ENCODE results near the gene HAX1. TPM values are rescaled to one million over a fixed set of nuclear protein-coding genes. Genes with fewer than 3 reads are reported as not detected.
"Not testable (repeated sequence)": the region's sequence is repeated elsewhere in the genome, so short reads cannot be mapped to it uniquely, and the experiment has no call there.

The HAX1 gene
- total and polyA plus RNA-seq, 2 experiments from 2014 or later, result 80.0 to 104 TPM

DNA sequence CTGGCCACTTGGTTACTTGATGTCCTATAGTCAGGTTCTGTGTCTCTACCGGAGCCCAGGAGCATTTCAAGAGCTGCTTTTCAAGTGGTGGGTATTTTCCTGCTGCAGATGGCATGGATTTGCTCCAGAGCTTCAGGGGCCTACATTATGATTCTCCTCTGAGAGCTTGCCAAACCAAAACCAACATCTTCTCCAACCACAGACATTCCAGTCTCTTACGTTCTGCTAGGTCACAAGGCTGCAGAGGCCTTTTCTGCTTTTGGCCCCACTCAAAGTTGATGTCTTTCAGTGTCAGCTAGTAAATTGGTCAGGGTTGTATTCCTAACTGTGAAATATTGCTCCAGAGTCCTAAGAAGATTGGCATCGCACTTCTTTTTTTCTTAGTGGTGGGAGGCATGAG is 33.7 kb downstream of the HAX1 start:
- H3K9me3 ChIP-seq (ENCODE audit: low read depth), result no peaks in the 10 kb centered on the region
- H3K27me3 ChIP-seq, result no peaks in the 10 kb centered on the region
- DNase-seq (ENCODE audit: low spot score), result no peak
- no peaks in the 10 kb centered on the region for H3K9me2 ChIP-seq (replicated peaks; ENCODE audit: insufficient read depth)
- no peak overlapping the region for H2AFZ ChIP-seq
- no peak overlapping the region for H3K4me3 ChIP-seq
- H3K4me2 ChIP-seq, result no peak overlapping the region
- H3K36me3 ChIP-seq (replicated peaks; ENCODE audit: insufficient read depth, low read depth), result no peaks in the 10 kb centered on the region
- no peaks in the 10 kb centered on the region for H4K20me1 ChIP-seq (ENCODE audit: insufficient read depth, poor library complexity, severe bottlenecking)
- H3K79me2 ChIP-seq, result no peaks in the 10 kb centered on the region
- no peak overlapping the region for H3K27ac ChIP-seq
- TF ChIP-seq, protein P1, sequence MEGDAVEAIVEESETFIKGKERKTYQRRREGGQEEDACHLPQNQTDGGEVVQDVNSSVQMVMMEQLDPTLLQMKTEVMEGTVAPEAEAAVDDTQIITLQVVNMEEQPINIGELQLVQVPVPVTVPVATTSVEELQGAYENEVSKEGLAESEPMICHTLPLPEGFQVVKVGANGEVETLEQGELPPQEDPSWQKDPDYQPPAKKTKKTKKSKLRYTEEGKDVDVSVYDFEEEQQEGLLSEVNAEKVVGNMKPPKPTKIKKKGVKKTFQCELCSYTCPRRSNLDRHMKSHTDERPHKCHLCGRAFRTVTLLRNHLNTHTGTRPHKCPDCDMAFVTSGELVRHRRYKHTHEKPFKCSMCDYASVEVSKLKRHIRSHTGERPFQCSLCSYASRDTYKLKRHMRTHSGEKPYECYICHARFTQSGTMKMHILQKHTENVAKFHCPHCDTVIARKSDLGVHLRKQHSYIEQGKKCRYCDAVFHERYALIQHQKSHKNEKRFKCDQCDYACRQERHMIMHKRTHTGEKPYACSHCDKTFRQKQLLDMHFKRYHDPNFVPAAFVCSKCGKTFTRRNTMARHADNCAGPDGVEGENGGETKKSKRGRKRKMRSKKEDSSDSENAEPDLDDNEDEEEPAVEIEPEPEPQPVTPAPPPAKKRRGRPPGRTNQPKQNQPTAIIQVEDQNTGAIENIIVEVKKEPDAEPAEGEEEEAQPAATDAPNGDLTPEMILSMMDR (IDR thresholded peaks at IDR 0.05; ENCODE audit: poor library complexity), result no peak
- TF ChIP-seq EZH2phosphoT487 (IDR thresholded peaks at IDR 0.05; ENCODE audit: low read depth, severe bottlenecking, unreplicated experiment), result no peak
- no peak for TF ChIP-seq EZH2 (IDR thresholded peaks at IDR 0.05; ENCODE audit: borderline replicate concordance)
- 89% methylated on average over 3 of the region's 3 CpGs for WGBS (ENCODE audit: low lambda C conversion rate, missing lambda C conversion rate)
- no peaks in the 10 kb centered on the region for H3K4me1 ChIP-seq (ENCODE audit: insufficient read depth)

DNA sequence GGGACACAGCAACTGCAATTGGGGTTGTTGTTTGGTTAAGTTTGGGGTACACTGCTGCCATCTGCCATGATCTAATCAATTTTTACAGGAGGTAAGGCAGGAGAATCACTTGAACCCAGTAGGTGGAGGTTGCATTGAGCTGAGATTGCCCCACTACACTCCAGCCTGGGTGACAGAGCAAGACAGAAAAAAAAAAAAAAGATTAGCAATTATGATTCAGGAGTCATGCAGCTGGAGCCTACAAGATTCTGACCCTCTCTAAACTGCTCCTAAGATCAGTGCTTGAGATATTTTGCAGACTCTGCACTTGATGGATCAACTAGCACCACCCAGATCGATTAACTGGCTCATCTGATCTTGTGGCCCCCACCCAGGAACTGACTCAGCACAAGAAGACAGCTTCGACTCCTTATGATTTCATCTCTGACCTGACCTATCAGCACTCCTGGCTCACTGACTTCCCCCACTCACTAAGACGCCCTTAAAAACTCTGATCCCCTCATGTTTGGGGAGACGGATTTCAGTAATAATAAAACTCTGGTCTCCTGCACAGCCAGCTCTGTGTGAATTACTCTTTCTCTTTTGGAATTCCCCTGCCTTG is 35.3 kb downstream of the HAX1 start:
- not testable (repeated sequence) for H3K9me3 ChIP-seq (ENCODE audit: low read depth); H3K36me3 ChIP-seq (replicated peaks; ENCODE audit: insufficient read depth, low read depth); H2AFZ ChIP-seq; H3K27ac ChIP-seq; DNase-seq (ENCODE audit: low spot score); H3K27me3 ChIP-seq; H3K4me2 ChIP-seq; H3K79me2 ChIP-seq; H3K4me3 ChIP-seq; H3K9me2 ChIP-seq (replicated peaks; ENCODE audit: insufficient read depth); H4K20me1 ChIP-seq (ENCODE audit: insufficient read depth, poor library complexity, severe bottlenecking); H3K4me1 ChIP-seq (ENCODE audit: insufficient read depth)
- WGBS (ENCODE audit: low lambda C conversion rate, missing lambda C conversion rate), result 79% methylated on average over 4 of the region's 4 CpGs

DNA sequence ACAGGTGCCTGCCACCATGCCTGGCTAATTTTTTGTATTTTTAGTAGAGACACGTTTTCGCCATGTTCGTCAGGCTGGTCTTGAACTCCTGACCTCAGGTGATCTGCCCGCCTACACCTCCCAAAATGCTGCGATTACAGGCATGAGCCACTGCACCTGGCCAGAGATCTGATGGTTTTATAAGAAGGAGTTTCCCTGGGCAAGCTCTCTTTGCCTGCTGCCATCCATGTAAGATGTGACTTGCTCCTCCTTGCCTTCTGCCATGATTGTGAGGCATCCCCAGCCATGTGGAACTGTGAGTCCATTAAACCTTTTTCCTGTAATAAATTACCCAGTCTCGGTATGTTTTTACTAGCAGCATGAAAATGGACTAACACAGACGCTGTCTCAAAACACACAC is 36.7 kb downstream of the HAX1 start:
- WGBS (ENCODE audit: low lambda C conversion rate, missing lambda C conversion rate), result 94% methylated on average over 7 of the region's 7 CpGs
- not testable (repeated sequence) for H3K4me3 ChIP-seq; DNase-seq (ENCODE audit: low spot score)

DNA sequence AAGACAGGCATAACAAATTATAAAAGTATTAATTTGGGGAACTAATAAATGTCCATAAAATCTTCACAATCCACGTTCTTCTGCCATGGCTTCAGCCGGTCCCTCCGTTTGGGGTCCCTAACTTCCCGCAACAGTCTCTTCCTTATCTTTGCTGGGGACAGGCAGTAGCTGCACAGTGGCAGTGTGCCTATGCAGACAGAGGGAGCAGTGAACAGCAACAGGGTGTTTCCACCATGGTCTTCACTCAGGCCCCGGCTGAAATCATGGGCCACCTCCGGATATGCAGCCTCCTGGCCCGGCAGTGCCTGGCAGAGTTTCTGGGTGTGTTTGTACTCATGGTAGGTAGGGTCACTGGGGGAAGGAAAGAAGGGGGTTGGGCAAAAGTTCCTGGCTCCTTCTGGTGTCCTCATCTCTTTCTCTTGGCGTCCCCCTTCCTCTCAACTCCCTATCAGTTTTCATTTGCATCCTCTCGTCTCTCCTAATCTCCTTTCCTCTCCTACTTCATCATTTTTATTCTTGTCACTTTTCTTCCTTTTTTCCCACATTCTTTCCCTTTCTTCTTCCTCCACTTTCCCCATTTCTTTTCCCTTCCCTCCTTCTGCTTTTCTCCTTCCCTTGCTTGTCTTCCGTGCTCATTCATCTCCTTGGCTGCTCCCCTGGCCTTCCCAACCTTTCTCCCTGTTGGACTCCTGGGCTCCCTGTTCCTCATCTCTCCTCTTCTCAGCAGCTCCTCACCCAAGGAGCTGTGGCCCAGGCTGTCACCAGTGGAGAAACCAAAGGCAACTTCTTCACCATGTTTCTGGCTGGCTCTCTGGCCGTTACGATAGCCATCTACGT is 40.0 kb downstream of the HAX1 start:
- not testable (repeated sequence) for H3K27ac ChIP-seq; H3K9me3 ChIP-seq (ENCODE audit: low read depth); H3K27me3 ChIP-seq; H4K20me1 ChIP-seq (ENCODE audit: insufficient read depth, poor library complexity, severe bottlenecking); H3K4me1 ChIP-seq (ENCODE audit: insufficient read depth); H3K4me3 ChIP-seq; H3K4me2 ChIP-seq; H2AFZ ChIP-seq; DNase-seq (ENCODE audit: low spot score); H3K9me2 ChIP-seq (replicated peaks; ENCODE audit: insufficient read depth); H3K79me2 ChIP-seq; H3K36me3 ChIP-seq (replicated peaks; ENCODE audit: insufficient read depth, low read depth)
- 81% methylated on average over 13 of the region's 13 CpGs for WGBS (ENCODE audit: low lambda C conversion rate, missing lambda C conversion rate)

More for the DNA sequence above, 36.7 kb downstream of the HAX1 start:
- H3K9me2 ChIP-seq (replicated peaks; ENCODE audit: insufficient read depth); H3K36me3 ChIP-seq (replicated peaks; ENCODE audit: insufficient read depth, low read depth); H3K79me2 ChIP-seq; H3K4me1 ChIP-seq (ENCODE audit: insufficient read depth); H3K27ac ChIP-seq; H4K20me1 ChIP-seq (ENCODE audit: insufficient read depth, poor library complexity, severe bottlenecking); H3K9me3 ChIP-seq (ENCODE audit: low read depth); H3K4me2 ChIP-seq; H2AFZ ChIP-seq; H3K27me3 ChIP-seq: not testable (repeated sequence)

DNA sequence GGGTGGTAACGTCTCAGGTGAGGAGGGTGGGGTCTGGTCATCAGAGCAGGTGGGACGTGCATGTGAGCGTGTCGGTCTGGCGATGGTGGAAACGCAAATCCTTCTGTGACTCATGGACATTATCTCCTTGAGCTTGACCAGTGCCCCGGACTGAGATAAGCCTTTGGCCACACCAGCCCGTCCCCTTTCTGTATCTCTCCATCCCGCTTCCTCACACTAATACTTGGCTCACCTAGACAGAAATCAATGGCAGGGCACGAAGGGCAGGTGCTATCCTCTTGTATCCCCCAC is 40.6 kb downstream of the HAX1 start:
- Histone ChIP-seq H3K4me1 (ENCODE audit: insufficient read depth) (no peaks in the 10 kb centered on the region), H3K79me2 (no peaks in the 10 kb centered on the region), H3K9me2 (replicated peaks; ENCODE audit: insufficient read depth) (peaks cover 3% of the 10 kb centered on the region), H3K9me3 (ENCODE audit: low read depth) (no peaks in the 10 kb centered on the region), H3K27ac (no peak overlapping the region), H3K27me3 (no peaks in the 10 kb centered on the region), H3K36me3 (replicated peaks; ENCODE audit: insufficient read depth, low read depth) (no peaks in the 10 kb centered on the region), H2AFZ (no peak overlapping the region), H3K4me2 (no peak overlapping the region), H4K20me1 (ENCODE audit: insufficient read depth, poor library complexity, severe bottlenecking) (no peaks in the 10 kb centered on the region), H3K4me3 (no peak overlapping the region)
- TF ChIP-seq EZH2 (IDR thresholded peaks at IDR 0.05; ENCODE audit: borderline replicate concordance) (no peak), EZH2phosphoT487 (IDR thresholded peaks at IDR 0.05; ENCODE audit: low read depth, severe bottlenecking, unreplicated experiment) (no peak)
- TF ChIP-seq, protein P1 (IDR thresholded peaks at IDR 0.05; ENCODE audit: poor library complexity), result no peak
- DNase-seq (ENCODE audit: low spot score), result no peak
- WGBS (ENCODE audit: low lambda C conversion rate, missing lambda C conversion rate), result 57% methylated on average over 10 of the region's 10 CpGs

DNA sequence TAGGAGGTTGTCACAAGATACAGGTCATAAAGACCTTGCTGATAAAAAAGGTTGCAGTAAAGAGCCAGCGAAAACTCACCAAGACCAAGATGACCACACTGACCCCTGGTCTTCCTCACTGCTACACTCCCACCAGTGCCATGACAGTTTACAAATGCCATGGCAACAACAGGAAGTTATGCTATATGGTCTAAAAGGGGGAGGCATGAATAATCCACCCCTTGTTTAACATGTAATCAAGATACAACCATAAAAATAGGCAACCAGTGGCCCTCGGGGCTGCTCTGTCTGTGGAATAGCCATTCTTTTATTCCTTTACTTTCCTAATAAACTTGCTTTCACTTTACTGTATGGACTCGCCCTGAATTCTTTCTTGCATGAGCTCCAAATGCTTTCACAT is 41.8 kb downstream of the HAX1 start:
- not testable (repeated sequence) for H3K79me2 ChIP-seq; H3K4me3 ChIP-seq; DNase-seq (ENCODE audit: low spot score); H2AFZ ChIP-seq; H3K27ac ChIP-seq; H3K4me2 ChIP-seq; H3K9me2 ChIP-seq (replicated peaks; ENCODE audit: insufficient read depth); H3K36me3 ChIP-seq (replicated peaks; ENCODE audit: insufficient read depth, low read depth); H4K20me1 ChIP-seq (ENCODE audit: insufficient read depth, poor library complexity, severe bottlenecking); H3K9me3 ChIP-seq (ENCODE audit: low read depth); H3K4me1 ChIP-seq (ENCODE audit: insufficient read depth); H3K27me3 ChIP-seq
- WGBS (ENCODE audit: low lambda C conversion rate, missing lambda C conversion rate), result 92% methylated on average over 3 of the region's 3 CpGs
